Hematopoietic multipotent progenitor cell (in vitro differentiated cells): ENCODE results near the gene EIF4EBP3. TPM values are rescaled to one million over a fixed set of nuclear protein-coding genes. Genes with fewer than 3 reads are reported as not detected.
A peak's percentile ranks its signal among the peaks of the same experiment; 100 is the strongest.

Experiments
- DNase-seq, 3 donors: peaks; one replicate each; pipeline ENCODE4 v3.0.0-alpha.2; 2011 to 2015; ENCODE audit warnings: low read depth in 2 of 3, low spot score in 2 of 3
- total RNA-seq: library from RNA; depleted of rRNA; stranded (reverse); fragments of >200 nt; gene quantifications from one replicate; pipeline ENCODE4 v1.2.3, GENCODE V29; 2012

The EIF4EBP3 gene
- total RNA-seq, 1 donor: 8.3 TPM

DNA sequence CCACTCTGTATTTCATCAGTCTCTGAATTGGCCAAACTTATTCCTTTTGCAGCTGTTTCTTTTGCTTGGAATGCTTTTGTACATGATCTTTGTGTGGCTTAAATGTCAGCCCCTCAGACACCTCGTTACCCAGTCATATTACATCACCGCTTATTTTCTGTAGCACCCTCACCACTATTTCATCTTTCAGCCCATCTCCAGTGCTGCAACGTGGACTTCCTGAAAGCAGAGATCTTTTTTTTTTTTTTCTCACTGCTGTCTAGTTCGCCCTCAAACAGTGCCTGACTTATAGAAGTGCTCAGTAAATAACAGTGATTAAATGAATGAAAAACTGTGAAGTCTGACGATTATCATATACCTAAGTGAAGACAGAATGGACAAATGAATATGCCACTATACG is 9.0 kb downstream of the EIF4EBP3 start:
- peak in 1 of 3 donors; percentile 42 for DNase-seq

GRCh38 chr5:140557136-140557805 is 9.8 kb downstream of the EIF4EBP3 start, which contains the start of gene SRA1:
Gene SRA1, minus strand, starts transcription at chr5:140557473. Its CDS starts 21 bp downstream, at chr5:140557452.
- DNase-seq: peak; percentile 59 to 86 (median 85)

DNA sequence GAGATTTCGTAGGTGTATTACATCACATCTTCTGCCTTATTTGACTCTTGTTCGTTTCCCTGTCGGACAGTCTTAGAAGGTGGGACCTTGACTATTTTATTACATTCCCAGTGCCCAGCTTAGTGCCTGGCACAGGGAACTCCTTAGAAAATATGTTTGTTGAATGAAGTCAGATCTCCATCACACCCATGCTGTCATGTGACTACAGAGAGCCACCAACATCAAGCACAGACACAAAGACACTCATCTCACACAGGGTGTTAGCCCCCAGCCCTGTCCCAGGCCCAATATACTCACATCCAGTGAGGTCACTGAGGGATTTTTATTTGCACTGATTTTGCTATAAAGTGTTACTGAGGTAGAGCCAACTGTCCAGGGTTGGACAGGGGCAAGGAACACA is 10.5 kb downstream of the EIF4EBP3 start:
- no peak for DNase-seq

GRCh38 chr5:140558542-140558941 is 11.1 kb downstream of the EIF4EBP3 start:
- no peak for DNase-seq

DNA sequence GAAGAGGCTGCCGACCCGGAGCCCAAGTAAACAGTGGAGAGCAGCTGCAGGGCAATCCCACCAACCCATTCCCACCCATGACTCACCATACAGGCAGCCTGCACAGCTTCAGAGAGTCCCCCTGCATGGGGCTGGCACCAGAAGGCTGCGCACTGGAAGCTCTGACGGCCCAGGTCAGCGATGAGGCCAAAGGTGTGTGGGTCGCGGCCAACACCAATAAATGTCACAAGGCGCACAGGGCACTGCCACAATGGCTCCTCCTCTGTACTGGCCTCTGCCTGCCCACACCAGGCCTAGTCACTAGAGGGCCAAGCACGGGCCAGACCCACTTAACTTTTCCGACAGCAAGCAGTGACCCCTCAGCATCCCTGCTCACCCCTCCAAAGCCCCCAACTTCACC is 12.8 kb downstream of the EIF4EBP3 start:
- no peak for DNase-seq

- no peak for DNase-seq
Observed at GRCh38 chr5:140561753-140562523, 14.5 kb downstream of the EIF4EBP3 start.

- DNase-seq: no peak
Observed at GRCh38 chr5:140563596-140563995, 16.1 kb downstream of the EIF4EBP3 start.

GRCh38 chr5:140564196-140565023 is 16.9 kb downstream of the EIF4EBP3 start, which contains the start of the genes APBB3 and SLC35A4:
Gene APBB3, minus strand, starts transcription at chr5:140564598. Its CDS starts 353 bp downstream, at chr5:140564245.
Gene SLC35A4, plus strand, starts transcription at chr5:140564828. Its CDS starts 2,342 bp downstream, at chr5:140567170.
- DNase-seq: peak; percentile 97 to 99 (median 99)

DNA sequence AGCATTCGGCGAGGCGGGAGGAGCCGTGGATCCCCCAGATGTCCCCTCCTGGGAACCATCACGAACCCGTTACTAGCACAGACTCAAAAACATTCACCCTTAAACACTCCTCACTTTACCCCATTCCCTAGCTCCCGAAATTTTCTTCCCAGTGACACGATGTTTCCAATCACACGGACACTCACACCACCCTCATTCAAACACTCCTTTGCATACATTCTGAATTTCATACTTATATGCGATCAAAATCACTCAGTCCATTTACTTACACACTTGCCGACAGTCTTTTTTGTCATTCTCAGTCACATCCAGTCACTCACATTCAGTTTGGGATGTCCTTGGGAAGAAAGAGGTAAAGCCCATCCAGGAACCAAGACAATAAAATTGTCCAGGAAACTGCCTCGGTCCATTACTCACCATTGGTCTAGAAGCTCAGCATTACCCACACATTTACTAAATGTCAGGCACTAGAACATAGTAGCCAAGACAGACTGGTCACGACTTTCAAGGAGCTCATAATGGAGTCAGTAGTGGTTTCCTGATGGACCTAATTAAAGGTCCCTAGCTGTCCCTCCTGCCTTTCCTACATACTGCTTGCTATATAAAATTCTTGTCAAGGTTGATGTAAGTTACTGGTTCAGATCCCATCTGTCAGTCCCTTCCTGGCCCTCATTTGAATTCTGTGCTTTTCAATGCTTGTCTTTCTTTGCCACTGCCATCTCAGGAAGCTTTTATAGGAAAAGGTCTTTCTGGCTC is 17.7 kb downstream of the EIF4EBP3 start:
- DNase-seq: no peak

GRCh38 chr5:140565780-140566095 is 18.3 kb downstream of the EIF4EBP3 start:
- no peak for DNase-seq

- no peak for DNase-seq
Observed at GRCh38 chr5:140566665-140567064, 19.2 kb downstream of the EIF4EBP3 start.

DNA sequence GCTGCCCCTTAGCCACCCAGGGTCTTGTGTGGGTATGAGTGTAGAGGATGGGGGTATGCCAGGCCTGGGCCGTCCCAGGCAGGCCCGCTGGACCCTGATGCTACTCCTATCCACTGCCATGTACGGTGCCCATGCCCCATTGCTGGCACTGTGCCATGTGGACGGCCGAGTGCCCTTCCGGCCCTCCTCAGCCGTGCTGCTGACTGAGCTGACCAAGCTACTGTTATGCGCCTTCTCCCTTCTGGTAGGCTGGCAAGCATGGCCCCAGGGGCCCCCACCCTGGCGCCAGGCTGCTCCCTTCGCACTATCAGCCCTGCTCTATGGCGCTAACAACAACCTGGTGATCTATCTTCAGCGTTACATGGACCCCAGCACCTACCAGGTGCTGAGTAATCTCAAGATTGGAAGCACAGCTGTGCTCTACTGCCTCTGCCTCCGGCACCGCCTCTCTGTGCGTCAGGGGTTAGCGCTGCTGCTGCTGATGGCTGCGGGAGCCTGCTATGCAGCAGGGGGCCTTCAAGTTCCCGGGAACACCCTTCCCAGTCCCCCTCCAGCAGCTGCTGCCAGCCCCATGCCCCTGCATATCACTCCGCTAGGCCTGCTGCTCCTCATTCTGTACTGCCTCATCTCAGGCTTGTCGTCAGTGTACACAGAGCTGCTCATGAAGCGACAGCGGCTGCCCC is 19.8 kb downstream of the EIF4EBP3 start:
- no peak for DNase-seq

DNA sequence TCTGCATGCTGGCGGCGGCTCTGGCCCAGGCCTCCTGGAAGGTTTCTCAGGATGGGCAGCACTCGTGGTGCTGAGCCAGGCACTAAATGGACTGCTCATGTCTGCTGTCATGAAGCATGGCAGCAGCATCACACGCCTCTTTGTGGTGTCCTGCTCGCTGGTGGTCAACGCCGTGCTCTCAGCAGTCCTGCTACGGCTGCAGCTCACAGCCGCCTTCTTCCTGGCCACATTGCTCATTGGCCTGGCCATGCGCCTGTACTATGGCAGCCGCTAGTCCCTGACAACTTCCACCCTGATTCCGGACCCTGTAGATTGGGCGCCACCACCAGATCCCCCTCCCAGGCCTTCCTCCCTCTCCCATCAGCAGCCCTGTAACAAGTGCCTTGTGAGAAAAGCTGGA is 20.4 kb downstream of the EIF4EBP3 start:
- no peak for DNase-seq

DNA sequence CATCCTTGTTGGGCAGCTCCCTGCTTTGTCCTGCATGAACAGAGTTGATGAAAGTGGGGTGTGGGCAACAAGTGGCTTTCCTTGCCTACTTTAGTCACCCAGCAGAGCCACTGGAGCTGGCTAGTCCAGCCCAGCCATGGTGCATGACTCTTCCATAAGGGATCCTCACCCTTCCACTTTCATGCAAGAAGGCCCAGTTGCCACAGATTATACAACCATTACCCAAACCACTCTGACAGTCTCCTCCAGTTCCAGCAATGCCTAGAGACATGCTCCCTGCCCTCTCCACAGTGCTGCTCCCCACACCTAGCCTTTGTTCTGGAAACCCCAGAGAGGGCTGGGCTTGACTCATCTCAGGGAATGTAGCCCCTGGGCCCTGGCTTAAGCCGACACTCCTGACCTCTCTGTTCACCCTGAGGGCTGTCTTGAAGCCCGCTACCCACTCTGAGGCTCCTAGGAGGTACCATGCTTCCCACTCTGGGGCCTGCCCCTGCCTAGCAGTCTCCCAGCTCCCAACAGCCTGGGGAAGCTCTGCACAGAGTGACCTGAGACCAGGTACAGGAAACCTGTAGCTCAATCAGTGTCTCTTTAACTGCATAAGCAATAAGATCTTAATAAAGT is 21.1 kb downstream of the EIF4EBP3 start:
- DNase-seq: no peak

DNA sequence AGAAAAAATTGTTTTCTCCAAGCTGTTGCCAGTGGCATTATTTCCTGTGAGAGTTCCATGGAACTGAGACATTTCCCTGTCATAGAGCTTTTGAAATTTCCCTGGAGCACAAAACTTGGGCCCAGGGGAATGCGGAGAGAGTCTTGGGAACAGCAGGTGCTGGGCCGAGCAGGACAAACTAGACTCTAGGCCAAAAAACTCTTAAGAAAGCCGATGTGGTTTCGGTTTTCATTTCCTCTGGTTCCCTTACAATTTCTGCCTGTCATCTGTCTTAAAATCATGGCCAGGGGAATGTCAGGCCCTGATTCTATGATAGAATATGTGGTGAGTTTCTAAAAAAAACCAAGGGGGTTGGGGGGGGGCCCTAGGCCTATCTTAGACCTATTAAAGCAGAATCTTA is 21.7 kb downstream of the EIF4EBP3 start:
- DNase-seq: peak in 1 of 3 donors; percentile 57

GRCh38 chr5:140570058-140570457 is 22.6 kb downstream of the EIF4EBP3 start:
- DNase-seq: no peak

- no peak for DNase-seq
Observed at GRCh38 chr5:140570488-140570887, 23.0 kb downstream of the EIF4EBP3 start.

GRCh38 chr5:140571105-140571504 is 23.6 kb downstream of the EIF4EBP3 start:
- DNase-seq: no peak

DNA sequence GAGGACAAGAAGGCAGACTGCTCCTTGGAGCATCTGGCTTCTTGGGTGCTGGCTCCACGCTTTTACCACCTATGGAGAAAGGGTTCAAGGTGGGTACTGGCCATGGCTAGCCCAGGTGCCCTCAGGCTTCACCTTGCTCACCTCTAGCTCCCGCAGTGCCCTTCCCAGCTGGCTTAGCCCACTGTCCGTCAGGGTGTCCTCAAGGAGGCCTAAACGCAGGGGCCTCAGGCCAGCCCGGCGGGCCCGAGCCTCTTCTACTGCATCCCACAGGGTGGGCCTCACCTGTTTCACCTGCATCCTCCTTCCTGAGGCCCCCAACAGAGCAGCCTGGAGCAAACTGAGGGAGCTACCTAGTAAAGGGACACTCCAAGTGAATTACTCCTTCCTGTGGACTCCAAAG is 26.2 kb downstream of the EIF4EBP3 start:
- DNase-seq: no peak
